Tibial artery (tissue), 4 donors: ENCODE measurements around the gene MAP3K14.
"Not testable (repeated sequence)": the region's sequence is repeated elsewhere in the genome, so short reads cannot be mapped to it uniquely, and the experiment has no call there.

Source experiments
- DNase-seq, 2 donors: peaks; one replicate each; pipeline ENCODE4 v3.0.0-alpha.2; 2019
- H3K27ac ChIP-seq, 2 donors: fragments of 200-600 bp; sonication (generic) in 1 of 2; 1 replicate in 1 of 2; 2 replicates in 1 of 2; pipeline ENCODE4 v1.5.1; 2018 to 2019; ENCODE audit warnings: mild to moderate bottlenecking in 1 of 2
- H3K27me3 ChIP-seq, 2 donors: fragments of 200-600 bp; sonication (generic) in 1 of 2; one replicate each; pipeline versions ENCODE4 v1.5.1 to v1.6.0; 2016 to 2019
- H3K36me3 ChIP-seq, 3 donors: fragments of 200-600 bp; sonication (generic) in 2 of 3; one replicate each; pipeline ENCODE4 v1.5.1; 2016 to 2019; ENCODE audit warnings: mild to moderate bottlenecking in 2 of 3
- H3K4me1 ChIP-seq, 4 donors: fragments of 200-600 bp; sonication (generic) in 2 of 4; 1 replicate in 3 of 4; 2 replicates in 1 of 4; pipeline ENCODE4 v1.5.1; 2016 to 2019
- H3K4me3 ChIP-seq, 2 donors: fragments of 200-600 bp; sonication (generic) in 1 of 2; 1 replicate in 1 of 2; 2 replicates in 1 of 2; pipeline ENCODE4 v1.5.1; 2018 to 2019; ENCODE audit warnings: mild to moderate bottlenecking in 2 of 2
- H3K9me3 ChIP-seq, 3 donors: fragments of 200-600 bp; sonication (generic) in 1 of 3; one replicate each; pipeline ENCODE4 v1.5.1; 2016 to 2019
- CTCF ChIP-seq, 2 experiments: fragments of 200-600 bp in 1 of 2; fragments of 450-650 bp in 1 of 2; IDR thresholded peaks; one replicate each; pipeline ENCODE4 v1.5.1; 2017 to 2019; ENCODE audit warnings: antibody characterized with exemption in 2 of 2, mild to moderate bottlenecking in 1 of 2, moderate library complexity in 1 of 2
- intact Hi-C: fragments of 100-400 bp; cut with DNase I; formaldehyde crosslinking; loops from one replicate; pipeline ENCODE4 v1.15.0; 2023; ENCODE audit warnings: low total_unique reads

MAP3K14 gene

GRCh38 chr17:45257115-45257514 lies 59.7 kb downstream of the MAP3K14 start:
- DNase-seq = no peak
- Histone ChIP-seq H3K4me3 (no peak overlapping the region), H3K36me3 (no peaks in the 10 kb centered on the region), H3K9me3 (no peaks in the 10 kb centered on the region), H3K27me3 (peaks cover 0 to 19% of the 10 kb centered on the region in 2 donors), H3K4me1 (peaks cover 0 to 9% (median under 1%) of the 10 kb centered on the region in 4 donors), H3K27ac (no peak overlapping the region)
- intact Hi-C loops = no loop called here
- no peak for TF ChIP-seq CTCF (IDR thresholded peaks at IDR 0.05)

- Histone ChIP-seq H3K9me3 (no peaks in the 10 kb centered on the region), H3K27ac (no peak overlapping the region), H3K4me1 (peaks cover 0 to 3% (median 0%) of the 10 kb centered on the region in 4 donors), H3K27me3 (peaks cover 0 to 19% of the 10 kb centered on the region in 2 donors), H3K4me3 (no peak overlapping the region), H3K36me3 (no peaks in the 10 kb centered on the region)
- TF ChIP-seq CTCF (IDR thresholded peaks at IDR 0.05) = no peak
- DNase-seq = no peak
- intact Hi-C loops = no loop called here
Measured at GRCh38 chr17:45256114-45256966, 60.5 kb downstream of the MAP3K14 start.

GRCh38 chr17:45255358-45255757 lies 61.5 kb downstream of the MAP3K14 start:
- Histone ChIP-seq H3K9me3 (no peaks in the 10 kb centered on the region), H3K4me3 (no peak overlapping the region), H3K27me3 (peaks cover 0 to 19% of the 10 kb centered on the region in 2 donors), H3K4me1 (no peaks in the 10 kb centered on the region), H3K36me3 (no peaks in the 10 kb centered on the region), H3K27ac (no peak overlapping the region)
- DNase-seq = no peak
- intact Hi-C loops = no loop called here
- no peak for TF ChIP-seq CTCF (IDR thresholded peaks at IDR 0.05)

GRCh38 chr17:45253879-45254278 lies 62.9 kb downstream of the MAP3K14 start:
- no peak for DNase-seq

GRCh38 chr17:45253237-45253636 lies 63.6 kb downstream of the MAP3K14 start:
- H3K4me3 ChIP-seq, H3K27ac ChIP-seq, intact Hi-C loops, H3K36me3 ChIP-seq, DNase-seq, H3K9me3 ChIP-seq, H3K4me1 ChIP-seq: not testable (repeated sequence)
- H3K27me3 ChIP-seq = peaks cover 0 to 20% of the 10 kb centered on the region in 2 donors

More at GRCh38 chr17:45253879-45254278, 62.9 kb downstream of the MAP3K14 start:
- Histone ChIP-seq H3K27me3 (peaks cover 0 to 19% of the 10 kb centered on the region in 2 donors), H3K36me3 (no peaks in the 10 kb centered on the region), H3K27ac (no peak overlapping the region), H3K4me1 (no peaks in the 10 kb centered on the region), H3K9me3 (no peaks in the 10 kb centered on the region), H3K4me3 (no peak overlapping the region)
- intact Hi-C loops = no loop called here
- TF ChIP-seq CTCF (IDR thresholded peaks at IDR 0.05) = no peak

GRCh38 chr17:45251931-45252330 lies 64.9 kb downstream of the MAP3K14 start:
- no peak for TF ChIP-seq CTCF (IDR thresholded peaks at IDR 0.05)
- peaks cover 0 to 12% (median 11%) of the 10 kb centered on the region in 4 donors for H3K4me1 ChIP-seq
- DNase-seq = no peak
- no peaks in the 10 kb centered on the region for H3K36me3 ChIP-seq
- intact Hi-C loops = no loop called here
- peaks cover 0 to 22% of the 10 kb centered on the region in 2 donors for H3K27me3 ChIP-seq
- no peak overlapping the region for H3K4me3 ChIP-seq
- no peaks in the 10 kb centered on the region for H3K9me3 ChIP-seq
- no peak overlapping the region for H3K27ac ChIP-seq
